GM19099 (cell line): ENCODE data around the gene ZNF761.

Experiments
- POLR2A ChIP-seq: IDR thresholded peaks from 3 replicates; pipeline ENCODE4 v1.6.1; 2011; ENCODE audit warnings: low read depth; ENCODE audit not compliant: insufficient read length; ENCODE audit errors: extremely low read depth

The ZNF761 gene

GRCh38 chr19:53431399-53432087, at the start of gene ZNF761:
Gene ZNF761, plus strand, starts transcription at chr19:53431984. Its CDS starts 15,285 bp downstream, at chr19:53447269.
- TF ChIP-seq POLR2A: peak; percentile 83

DNA sequence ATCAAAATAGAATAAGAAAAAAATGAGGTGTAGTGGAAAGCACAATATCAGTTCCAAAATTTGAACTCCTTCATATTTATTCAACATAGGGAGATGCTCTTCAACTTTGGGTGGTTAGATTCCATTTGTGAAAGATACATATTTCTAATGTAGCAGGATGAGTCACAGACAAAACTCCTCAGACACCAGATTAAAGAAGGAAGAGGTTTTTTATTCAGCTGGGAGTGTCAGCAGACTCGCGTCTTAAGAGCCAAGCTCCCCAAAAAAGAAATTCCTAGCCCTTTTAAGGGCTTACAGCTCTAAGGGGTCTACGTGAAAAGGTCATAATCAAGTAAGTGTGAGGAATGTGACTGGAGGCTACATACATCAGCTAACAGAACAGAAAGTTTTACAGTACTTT, 43.6 kb upstream of the ZNF761 start:
- TF ChIP-seq POLR2A: no peak

- no peak for TF ChIP-seq POLR2A
These were observed 42.9 kb upstream of the ZNF761 start for GRCh38 chr19:53388904-53389303.

GRCh38 chr19:53389571-53389970, 42.2 kb upstream of the ZNF761 start:
- no peak for TF ChIP-seq POLR2A

DNA sequence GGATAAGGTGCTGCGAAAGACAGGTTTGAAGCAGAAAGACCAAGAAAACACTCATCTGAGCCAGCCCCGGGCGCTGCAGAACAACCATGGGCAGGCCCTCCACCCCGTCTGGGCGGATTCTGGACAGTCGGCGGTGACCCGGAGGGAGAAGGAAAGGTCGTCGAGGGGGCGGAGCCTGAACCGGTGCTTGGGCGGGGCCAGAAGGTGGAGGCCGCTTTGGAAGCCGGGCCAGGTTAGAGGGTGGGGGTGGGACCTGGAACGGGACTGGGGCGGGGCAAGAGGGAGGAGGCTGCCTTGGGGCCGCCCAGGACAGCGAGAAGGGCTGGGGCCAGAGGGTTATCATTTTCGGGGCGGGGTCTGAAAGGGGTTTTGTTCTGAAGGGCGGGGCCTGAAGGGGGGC, 41.8 kb upstream of the ZNF761 start:
- no peak for TF ChIP-seq POLR2A

DNA sequence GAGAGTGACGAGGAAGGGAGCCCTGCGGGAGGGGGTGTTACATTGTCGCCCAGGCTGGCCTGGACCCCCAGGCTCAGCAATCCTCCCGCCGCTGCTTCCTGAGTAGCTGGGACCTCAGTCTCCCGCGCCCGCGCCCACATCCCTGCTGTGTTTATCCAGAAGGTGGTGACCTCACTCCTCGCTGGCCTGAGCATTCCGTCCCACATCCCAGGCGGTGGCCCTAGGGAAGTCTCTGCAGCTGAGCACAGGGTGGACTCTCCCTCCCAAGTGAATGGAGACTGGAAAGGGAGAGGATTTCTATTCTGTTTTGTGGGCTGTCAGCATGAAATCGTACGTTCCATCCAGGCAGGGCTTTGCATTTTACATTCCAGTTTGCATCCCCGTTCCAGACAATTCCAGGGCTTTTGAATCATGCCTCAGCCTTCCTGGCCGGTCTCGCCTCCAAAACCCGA, 37.2 kb upstream of the ZNF761 start:
- no peak for TF ChIP-seq POLR2A

DNA sequence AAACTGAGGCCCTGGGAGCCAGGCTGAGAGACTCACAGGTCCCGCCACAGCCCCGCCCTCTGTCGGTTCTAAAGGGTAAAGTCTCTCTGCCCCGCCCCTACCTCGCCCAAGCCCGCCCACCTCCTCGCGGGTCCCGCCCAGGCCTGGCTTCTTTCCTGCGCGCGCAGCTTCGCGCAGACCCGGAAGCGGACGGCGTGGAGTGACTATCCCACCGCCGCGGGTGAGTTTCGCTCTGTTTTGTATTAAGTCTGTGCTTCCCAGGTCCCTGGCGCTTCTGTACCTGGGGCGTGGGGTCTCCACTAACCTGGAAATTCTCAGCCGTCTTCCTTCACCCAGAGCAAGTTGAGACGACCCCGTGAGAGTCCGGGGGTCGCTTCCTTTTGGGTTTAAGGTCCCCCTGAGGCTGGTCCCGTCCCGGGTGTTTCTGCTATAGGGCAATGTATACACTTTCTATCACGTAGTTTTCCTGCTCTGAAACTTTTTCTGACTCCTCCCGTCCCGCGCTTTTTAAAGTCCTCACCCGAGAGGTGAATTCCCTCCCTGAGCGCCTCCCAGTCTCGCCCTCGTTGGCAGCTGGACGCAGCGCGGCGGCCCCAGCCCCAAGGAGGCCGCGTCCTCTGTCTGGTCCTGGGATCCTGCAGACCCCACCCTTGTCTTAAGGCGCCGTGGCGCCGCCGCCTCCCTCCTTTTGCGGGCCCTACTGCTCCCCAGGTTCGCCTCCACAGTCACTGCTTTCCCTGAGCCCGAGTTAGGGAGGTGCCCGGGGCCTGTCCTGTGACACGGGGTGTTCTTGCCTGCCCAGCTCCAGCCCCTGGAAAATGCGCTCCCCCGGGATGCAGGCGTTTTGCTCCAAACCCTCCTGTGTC, 36.6 kb upstream of the ZNF761 start, which contains the start of gene ZNF765:
TSS of gene ZNF765 (plus strand) at position 176 of the 866 bp plus-strand sequence. CDS start 2,867 bp downstream, outside the sequence.
- TF ChIP-seq POLR2A: peak; percentile 89

GRCh38 chr19:53396525-53396868, 35.3 kb upstream of the ZNF761 start:
- TF ChIP-seq POLR2A: no peak

DNA sequence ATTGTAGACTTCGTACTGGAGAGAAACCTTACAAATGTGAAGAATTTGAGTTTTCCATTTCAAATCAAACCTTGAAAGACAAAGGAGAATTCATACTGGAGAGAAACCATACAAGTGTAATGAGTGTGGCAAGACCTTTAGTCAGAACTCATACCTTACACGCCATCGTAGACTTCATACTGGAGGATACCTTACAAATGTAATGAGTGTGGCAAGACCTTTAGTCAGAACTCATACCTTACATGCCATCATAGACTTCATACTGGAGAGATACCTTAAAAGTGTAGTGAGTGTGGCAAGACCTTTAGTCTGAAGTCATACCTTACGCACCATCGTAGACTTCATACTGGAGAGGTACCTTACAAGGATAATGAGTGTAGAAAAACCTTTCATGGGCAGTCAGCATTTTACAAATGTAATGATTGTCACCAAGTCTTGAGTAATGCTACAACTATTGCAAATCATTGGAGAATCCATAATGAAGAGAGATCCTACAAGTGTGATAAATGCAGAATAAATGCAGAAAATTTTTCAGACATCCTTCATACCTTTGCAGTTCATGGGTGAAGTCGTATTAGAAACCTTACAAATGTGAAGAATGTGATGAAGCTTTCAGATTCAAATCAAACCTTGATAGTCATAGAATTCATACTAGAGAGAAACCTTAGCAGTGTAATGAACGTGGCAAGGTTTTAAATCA, 22.1 kb upstream of the ZNF761 start:
- no peak for TF ChIP-seq POLR2A

DNA sequence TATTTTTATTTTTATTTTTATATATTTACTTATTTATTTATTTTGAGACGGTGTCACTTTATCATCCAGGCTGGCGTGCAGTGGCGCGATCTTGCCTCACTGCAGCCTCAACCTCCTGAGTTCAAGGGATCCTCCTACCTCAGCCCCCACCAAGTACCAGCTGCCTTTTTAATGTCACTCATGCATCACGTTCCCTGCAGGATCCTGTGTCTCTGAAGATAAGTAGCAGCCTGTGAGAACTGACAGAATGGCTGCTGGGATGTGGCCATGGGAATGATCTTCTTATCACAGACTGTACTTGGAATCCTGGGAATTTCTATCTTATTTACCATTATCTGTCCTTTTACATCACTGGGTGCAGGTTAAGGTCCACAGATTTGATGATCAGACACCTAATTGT, 9.2 kb upstream of the ZNF761 start:
- no peak for TF ChIP-seq POLR2A

DNA sequence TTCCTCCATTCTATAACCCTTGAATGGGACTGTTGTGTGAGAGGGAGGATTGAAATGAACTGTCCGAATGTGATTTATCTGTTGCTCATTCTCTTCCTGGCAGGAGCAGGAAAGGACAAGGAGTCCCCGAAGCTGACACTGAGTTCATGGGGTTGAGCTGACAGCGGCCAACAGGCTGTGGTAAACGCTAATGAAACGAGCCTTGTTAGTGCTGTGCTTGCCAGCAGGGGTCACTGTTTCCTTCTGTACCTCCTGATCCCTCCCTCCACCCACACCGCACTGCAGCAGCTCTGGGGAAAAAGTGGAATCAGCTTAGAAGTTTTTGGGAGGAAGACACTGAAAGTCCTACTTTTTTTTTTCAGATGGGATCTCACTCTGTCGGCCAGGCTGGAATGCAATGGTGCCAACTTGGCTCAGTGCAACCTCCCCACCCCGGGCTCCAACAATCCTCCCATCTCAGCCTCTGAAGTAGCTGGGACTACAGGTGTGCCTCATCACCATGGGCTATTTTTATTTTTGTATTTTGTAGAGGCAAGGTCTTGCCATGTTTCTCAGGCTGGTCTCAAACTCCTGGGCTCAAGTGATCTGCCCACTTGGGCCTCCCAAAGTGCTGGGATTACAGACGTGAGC, 6.7 kb upstream of the ZNF761 start:
- TF ChIP-seq POLR2A: no peak

- no peak for TF ChIP-seq POLR2A
These were observed 391 bp downstream of the ZNF761 start for GRCh38 chr19:53432088-53432661.

DNA sequence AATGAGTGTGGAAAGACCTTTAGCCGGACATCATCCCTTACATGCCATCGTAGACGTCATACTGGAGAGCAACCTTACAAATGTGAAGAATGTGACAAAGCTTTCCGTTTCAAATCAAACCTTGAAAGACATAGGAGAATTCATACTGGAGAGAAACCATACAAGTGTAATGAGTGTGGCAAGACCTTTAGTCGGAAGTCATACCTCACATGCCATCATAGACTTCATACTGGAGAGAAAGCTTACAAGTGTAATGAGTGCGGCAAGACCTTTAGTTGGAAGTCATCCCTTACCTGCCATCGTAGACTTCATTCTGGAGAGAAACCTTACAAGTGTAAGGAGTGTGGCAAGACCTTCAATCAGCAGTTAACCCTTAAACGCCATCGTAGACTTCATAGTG, 24.0 kb downstream of the ZNF761 start:
- no peak for TF ChIP-seq POLR2A

- TF ChIP-seq POLR2A: no peak
These were observed 30.1 kb downstream of the ZNF761 start for GRCh38 chr19:53461866-53462265.

DNA sequence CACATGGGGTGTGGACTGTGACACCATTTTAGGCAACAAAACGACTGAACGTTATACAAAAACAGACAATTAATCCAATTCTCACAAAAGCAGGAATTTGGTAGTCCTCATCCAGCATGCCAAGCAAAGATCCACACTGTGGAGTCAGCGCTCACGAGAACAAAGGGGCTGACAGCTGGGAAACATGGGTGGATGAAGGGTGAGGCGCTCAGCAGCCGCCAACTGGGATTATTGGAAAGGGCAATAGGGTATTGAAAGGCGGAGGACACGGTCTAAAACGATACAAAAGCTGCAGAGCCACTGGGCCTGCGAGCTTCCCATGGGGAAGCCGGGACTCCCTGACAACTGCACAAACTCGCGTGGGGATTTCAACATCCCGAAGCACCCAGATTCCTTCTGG, 31.1 kb downstream of the ZNF761 start:
- no peak for TF ChIP-seq POLR2A
